GM21717 (cell line): ENCODE results near the gene RBM15.
A peak's percentile ranks its signal among the peaks of the same experiment; 100 is the strongest.

Source experiments
- ATAC-seq: cut with Tn5 transposase; IDR thresholded peaks from one replicate; pipeline ENCODE4 v1.9.1; 2021; ENCODE audit warnings: mild to moderate bottlenecking, moderate library complexity; ENCODE audit not compliant: unreplicated experiment

Gene RBM15

GRCh38 chr1:110320168-110320518 lies 19.0 kb upstream of the RBM15 start:
- no peak for ATAC-seq

- no peak for ATAC-seq
These were observed 18.1 kb upstream of the RBM15 start for GRCh38 chr1:110321045-110321444.

- no peak for ATAC-seq
These were observed 17.3 kb upstream of the RBM15 start for GRCh38 chr1:110321846-110322245.

- no peak for ATAC-seq
These were observed 14.5 kb upstream of the RBM15 start for GRCh38 chr1:110324667-110325066.

GRCh38 chr1:110326826-110327225 lies 12.4 kb upstream of the RBM15 start:
- ATAC-seq: no peak

DNA sequence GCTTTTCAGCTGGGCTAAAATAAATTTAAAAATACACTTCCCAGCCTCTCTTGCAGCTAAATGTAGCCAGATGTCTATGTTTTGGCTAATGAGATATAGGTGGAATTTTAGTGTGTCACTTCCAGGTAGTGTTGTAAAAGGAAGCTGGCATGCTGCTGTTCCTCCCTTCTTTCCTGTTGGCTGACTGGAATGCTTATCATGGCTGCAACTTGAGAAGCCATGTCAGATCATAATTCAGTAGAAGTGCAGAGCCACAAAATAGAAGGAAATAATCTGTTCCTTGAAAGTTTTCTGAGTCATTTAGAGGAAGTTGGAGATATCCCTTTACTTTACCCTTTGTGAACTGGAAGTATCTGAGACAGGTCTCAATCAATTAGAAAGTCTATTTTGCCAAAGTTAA lies 10.9 kb upstream of the RBM15 start:
- ATAC-seq: no peak

GRCh38 chr1:110328700-110329099 lies 10.5 kb upstream of the RBM15 start:
- ATAC-seq: no peak

GRCh38 chr1:110335265-110335664 lies 3.9 kb upstream of the RBM15 start:
- ATAC-seq: no peak

GRCh38 chr1:110336300-110337039 lies 2.7 kb upstream of the RBM15 start:
- ATAC-seq: no peak

DNA sequence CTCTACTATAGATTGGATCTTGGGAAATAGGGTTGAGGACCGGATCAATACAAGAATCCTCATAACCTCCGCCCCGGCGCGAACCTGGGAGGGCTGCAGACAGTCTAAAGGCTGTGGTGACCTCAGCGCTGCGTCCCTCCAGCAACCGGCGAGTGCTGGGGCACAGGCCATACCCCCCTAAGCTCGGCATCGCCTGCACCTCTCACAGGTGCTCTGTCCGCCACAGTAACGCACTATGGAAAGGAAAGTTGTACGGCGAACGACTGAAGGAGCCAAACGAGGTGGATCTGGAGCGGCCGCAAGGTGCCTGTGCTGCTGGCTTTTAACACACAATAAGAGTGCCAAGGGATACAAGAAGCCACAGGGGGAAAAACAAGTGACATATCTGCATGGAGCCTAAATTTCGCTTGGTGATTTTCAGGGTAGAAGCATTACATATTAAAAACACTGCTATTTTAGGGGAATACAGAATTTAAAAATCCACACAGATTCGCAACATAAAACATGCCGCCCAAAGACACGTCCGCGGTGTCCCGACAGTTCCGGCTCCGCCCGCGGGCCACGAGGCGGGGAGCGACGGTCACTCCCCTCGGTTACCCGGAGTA lies 1.4 kb upstream of the RBM15 start:
- ATAC-seq: no peak

DNA sequence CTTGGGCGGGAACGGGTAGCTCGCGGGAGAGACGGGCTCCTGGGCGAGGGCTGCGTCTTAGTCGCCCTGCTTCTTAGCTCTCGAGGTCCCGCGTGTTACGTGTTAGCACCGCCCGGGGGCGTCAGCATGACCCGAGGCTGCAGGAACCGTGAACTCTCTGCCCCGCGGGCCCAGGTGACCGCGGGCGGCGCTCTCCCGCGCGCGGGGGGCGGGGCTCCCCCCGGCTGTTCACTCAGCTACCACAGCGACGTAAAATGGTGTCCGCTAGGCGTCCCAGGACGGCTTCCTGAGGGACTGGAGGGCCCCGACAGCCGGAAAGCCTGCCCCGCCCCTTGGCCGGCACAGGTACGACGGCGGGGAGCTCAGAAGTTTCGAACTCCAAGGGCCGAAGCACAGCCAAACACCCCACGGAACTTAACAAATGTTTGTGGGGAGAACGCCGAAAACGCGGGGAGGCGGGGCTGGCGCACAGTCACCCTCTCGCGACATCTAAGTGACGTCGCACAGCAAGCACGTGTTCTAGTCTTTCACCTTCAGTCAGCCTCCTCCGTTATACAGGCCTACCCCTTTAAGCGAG lies 780 bp upstream of the RBM15 start:
- ATAC-seq: peak; percentile 62

GRCh38 chr1:110339407-110340206 lies 430 bp downstream of the RBM15 start:
- no peak for ATAC-seq

GRCh38 chr1:110340207-110340468 lies 961 bp downstream of the RBM15 start:
- no peak for ATAC-seq

- no peak for ATAC-seq
These were observed 2.1 kb downstream of the RBM15 start for GRCh38 chr1:110341146-110341871.

DNA sequence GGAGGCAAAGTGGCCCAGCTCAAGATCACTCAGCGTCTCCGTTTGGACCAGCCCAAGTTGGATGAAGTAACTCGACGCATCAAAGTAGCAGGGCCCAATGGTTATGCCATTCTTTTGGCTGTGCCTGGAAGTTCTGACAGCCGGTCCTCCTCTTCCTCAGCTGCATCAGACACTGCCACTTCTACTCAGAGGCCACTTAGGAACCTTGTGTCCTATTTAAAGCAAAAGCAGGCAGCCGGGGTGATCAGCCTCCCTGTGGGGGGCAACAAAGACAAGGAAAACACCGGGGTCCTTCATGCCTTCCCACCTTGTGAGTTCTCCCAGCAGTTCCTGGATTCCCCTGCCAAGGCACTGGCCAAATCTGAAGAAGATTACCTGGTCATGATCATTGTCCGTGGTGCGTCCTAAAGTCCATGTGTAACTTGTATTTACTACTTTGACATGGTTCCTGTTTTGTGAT lies 2.7 kb downstream of the RBM15 start:
- ATAC-seq: no peak

DNA sequence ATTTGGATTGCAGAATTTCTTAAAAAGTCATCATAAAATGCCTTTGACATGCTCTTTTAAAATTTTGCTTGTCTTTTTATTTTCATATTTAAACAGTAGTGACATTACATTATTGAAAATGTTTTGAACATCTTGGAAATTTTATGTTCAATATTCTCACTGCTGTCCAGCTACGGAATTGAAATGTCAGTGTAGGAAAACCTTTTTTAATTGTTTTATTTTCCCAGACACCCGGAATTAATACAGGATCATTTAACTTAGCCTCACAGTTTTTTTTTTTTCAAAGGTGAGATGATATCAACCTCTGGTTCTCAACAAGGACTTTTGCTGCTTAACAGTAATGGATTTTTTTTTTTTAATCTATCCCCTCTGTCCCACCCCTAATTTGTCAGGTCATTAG lies 4.1 kb downstream of the RBM15 start:
- no peak for ATAC-seq

GRCh38 chr1:110344152-110344551 lies 5.0 kb downstream of the RBM15 start:
- ATAC-seq: no peak

DNA sequence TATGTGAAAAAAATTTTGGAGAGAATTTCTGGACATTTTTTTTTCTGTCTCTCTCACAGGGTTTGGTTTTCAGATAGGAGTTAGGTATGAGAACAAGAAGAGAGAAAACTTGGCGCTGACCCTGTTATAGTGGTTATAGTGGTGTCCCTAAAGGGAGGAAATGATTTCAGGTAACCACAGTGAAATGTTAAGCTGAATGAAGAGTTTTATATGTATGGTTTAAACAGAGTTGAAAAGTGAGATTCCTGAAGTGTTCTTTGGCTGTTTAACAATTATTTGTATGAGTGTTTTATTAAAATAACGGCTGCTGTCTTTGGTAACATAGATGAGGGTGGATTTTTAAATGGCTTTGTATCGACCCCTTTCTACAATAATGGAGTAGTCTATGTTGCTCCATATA lies 6.3 kb downstream of the RBM15 start:
- ATAC-seq: no peak

DNA sequence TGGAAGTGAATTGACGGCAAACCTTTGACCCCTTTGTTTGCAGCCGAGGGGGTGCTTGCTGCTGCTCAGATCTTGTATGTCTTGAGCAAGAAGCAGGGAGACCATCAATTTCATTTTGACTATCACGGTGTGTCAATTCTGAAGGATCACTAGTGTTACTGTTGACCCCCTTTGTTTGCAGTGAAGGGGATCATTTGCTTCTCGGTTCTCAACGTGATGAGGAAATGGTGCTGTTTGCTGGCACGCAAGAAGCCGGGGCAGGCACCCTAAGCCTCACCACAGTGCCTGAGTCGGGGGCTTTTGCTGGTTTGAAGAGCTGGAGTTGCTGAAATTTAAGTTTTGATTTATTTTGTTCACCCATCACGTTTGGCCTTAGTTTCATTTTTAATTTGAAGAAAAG lies 7.5 kb downstream of the RBM15 start:
- no peak for ATAC-seq

- ATAC-seq: no peak
These were observed 8.2 kb downstream of the RBM15 start for GRCh38 chr1:110347182-110347893.

- no peak for ATAC-seq
These were observed 8.9 kb downstream of the RBM15 start for GRCh38 chr1:110348050-110348449.
